A172 (cell line): ENCODE measurements around the gene NUMB. TPM values are rescaled to one million over a fixed set of nuclear protein-coding genes. Genes with fewer than 3 reads are reported as not detected.

Experiments
- DNase-seq: peaks from one replicate; pipeline ENCODE4 v3.0.0-alpha.2; 2015; ENCODE audit warnings: low spot score
- total RNA-seq: library from RNA; depleted of rRNA; stranded (reverse); fragments of >200 nt; shearing (Covaris generic); gene quantifications from 2 replicates; pipeline ENCODE4 v1.2.3, GENCODE V29; 2014

Gene NUMB
- total RNA-seq, 1 experiment from 2014 or later, result 26.9 TPM

DNA sequence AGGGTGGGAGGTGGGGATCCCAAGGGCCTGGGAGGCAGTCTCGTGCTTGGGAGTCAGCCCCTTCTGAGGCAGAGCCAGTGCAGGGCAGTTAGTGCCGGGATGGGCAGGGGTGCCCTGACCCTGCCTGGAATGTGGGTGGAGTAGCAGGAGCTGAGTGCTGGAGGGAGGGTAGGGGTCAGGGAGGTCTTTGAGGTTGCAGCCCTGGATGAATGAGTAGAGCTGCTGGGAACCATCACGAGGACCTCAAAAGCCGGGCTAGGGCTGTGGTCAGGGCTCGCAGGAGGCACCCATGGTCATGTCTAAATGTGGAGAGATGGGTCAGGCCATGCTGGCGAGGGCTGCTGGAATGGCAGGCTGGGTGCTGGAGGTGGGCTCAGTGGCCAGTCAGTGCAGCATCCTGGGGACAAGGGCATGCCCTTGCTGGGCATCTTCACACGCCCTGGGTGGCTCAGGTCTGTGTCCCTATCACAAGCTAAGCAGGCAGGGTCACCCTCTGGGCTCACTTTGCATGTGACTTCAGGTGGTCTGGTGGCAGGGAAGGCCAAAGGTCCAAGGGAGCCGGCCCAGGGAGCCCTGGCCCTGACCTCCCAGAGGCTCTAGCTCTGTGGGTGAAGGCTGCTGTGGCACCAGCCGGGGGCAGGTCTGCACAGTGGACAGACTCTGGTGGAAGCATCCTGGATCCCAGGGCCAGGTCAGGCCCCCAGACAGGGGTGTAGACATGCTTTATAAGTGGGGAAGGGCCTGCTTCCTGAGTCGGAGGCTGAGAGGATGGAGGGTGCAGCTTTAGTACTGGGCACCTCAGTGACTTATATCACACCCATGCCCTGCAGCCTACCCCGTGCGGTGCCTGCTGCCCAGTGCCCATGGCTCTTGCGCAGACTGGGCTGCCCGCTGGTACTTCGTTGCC is 196.6 kb downstream of the NUMB start:
- DNase-seq, result no peak

DNA sequence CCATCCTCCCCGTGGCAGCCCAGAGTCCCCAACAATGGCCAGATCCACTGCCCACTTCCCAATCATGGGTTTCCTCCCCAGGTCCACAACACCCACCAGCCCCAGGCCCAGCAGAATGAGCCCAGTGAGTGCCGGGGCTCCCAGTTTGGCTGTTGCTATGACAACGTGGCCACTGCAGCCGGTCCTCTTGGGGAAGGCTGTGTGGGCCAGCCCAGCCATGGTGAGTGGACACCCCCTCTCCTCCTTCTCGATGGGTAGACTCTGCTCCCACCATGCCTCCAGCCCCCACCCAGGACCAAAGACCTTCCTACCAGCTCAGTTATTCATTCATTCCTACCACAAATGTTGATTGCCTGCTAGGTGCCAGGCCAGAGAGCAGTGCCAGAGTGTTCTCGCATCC is 197.3 kb downstream of the NUMB start:
- DNase-seq, result no peak

DNA sequence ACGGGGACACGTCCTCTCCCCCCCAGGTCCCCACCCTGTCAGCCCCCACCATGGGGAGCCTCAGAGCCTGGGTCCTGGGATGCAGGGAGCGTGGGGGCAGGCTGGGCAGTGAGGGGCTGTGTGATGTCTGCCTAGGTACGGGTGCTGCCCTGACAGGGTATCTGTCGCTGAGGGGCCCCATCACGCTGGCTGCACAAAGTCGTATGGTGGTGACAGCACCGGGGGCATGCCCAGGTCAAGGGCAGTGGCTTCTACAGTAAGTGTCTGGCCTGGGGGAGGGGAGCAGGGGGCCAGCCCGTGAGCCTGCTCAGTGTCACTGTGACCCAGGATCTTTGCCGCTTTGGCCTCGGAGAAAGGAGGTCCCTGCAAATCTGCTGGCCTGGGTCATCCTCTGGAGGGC is 197.8 kb downstream of the NUMB start:
- DNase-seq, result no peak

DNA sequence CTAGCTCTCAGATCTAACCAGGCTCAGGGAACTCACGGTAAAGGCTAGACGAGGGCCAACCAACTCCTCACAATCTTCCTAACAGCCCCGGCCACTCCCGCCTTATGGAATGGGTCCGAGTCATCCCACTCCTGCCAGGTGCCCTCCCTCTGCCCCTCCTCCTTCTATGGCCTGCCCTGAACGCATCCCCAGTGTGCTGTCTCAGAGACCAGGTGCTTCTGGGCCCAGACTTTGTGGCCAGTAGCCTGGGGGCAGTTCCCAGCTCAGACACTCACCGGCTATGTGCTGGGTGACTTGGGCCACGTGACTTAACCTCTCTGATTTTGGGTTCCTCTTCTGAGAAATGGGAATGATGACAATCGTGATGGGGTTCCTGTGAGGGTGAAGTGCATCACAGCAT is 198.5 kb downstream of the NUMB start:
- DNase-seq, result no peak

DNA sequence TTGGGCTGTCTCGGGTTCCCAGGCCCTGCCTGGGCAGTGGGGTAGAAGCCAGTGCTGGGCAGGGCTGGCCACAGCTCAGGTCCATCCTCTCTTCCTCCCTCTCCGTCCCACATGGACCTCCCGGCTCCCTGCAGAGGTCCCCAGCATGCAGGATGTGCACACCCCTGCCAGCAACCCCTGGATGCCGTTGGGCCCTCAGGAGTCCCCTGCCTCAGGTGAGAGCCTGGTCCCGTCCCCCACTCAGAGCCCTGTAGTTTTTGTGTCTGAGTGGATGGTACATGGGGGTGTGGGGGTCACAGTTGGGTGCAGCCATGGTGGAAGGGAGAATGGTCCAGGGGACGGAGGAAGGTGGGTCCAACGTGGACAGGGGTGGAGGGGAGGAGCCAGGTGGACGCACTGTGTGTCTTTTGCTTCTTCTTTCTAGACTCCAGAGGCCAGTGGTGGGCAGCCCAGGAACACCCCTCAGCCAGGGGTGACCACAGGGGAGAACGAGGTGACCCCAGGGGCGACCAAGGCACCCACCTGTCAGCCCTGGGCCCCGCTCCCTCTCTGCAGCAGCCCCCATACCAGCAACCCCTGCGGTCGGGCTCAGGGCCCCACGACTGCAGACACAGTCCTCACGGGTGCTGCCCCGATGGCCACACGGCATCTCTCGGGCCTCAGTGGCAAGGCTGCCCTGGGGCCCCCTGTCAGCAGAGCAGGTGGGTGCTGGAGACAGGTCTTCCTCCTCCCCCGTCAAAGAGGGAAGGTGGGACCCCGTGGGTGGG is 199.3 kb downstream of the NUMB start:
- no peak for DNase-seq

DNA sequence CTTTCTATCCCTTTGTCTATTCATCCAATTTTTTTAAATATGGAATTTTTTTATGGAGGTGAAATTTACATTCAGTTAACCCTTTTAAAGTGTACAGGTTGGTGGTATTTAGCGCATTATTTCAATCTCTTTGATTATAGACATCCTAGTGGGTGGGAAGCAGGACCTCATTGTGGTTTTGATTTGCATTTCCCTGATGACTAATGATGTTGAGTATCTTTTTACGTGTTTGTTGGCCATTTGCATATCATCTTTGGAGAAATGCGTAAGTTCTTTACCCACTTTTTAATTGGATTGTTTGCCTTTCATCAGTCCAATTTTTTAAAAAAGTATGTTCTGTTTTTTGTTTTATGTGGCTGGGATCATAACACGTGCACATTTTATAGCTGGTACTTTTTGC is 200.3 kb downstream of the NUMB start:
- DNase-seq, result no peak

DNA sequence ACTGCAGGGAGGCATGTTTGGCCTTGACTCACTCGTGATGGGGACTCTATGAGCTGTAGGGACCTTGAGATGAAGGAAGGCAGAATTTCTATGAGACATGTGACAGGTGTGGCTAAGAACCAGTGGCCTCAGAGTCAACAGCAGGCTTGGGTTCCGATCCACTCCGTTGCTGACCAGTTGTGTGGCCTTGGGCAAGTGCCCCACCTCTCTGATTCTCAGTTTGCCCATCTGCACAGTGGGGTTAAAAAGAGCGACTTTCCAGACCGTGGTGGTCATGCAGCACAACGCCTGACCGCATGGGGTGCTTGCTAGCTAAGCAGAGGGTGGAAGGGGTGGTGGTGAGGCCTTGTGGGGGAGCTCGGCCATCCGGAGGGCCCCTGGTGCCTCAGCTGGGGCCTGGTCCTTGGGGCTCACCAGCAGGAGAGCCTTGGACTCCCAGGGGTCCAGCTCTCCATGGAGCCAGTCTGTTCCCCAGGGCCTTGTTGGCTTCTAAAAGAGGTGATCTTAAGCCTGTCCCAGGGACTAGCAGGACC is 202.6 kb downstream of the NUMB start:
- no peak for DNase-seq

DNA sequence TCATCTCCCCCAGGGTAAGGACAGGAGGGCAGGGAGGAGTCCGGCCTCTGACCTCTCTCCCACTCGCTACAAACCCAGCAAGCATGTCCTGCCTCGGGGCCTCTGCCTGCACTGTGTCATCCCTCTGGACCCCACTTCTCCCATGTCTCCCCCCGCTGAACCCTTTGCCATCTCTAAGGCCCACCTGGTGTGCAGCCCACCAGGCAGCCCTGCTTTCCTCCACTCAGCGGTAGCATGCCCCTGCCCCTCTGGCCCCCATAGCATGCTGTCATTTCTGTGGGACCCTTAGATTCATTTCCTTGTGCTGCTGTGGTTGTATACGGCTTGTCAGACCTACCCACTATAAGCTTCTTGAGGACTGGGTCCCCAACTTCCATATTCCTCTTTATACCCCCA is 203.3 kb downstream of the NUMB start:
- DNase-seq, result no peak

DNA sequence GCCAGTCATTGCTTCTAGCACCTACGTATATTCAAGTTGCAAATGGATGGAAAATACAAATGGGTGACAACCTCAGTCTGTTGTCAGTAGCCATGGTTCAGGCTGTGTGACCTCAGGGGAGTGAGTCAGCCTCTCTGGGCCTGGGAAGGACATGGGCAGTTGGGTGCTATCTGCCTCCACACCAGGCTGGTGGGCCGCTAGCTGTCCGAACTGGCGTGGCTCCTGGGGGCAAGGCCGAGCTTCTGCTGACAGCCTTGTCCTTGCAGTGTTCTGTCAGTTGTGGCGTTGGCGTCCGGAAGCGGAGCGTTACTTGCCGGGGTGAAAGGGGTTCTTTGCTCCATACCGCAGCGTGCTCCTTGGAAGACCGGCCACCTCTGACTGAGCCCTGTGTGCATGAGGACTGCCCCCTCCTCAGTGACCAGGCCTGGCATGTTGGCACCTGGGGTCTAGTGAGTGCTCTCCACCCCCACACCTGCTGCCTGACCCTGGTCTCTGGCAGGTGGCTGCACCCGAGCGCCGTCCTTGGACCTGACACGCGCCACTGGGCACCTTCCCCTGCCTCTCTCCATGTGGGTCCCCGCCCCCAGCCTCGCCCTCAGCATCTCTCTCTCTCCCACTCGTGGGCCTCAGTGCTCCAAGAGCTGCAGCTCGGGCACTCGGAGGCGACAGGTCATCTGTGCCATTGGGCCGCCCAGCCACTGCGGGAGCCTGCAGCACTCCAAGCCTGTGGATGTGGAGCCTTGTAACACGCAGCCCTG is 203.9 kb downstream of the NUMB start:
- DNase-seq, result no peak

DNA sequence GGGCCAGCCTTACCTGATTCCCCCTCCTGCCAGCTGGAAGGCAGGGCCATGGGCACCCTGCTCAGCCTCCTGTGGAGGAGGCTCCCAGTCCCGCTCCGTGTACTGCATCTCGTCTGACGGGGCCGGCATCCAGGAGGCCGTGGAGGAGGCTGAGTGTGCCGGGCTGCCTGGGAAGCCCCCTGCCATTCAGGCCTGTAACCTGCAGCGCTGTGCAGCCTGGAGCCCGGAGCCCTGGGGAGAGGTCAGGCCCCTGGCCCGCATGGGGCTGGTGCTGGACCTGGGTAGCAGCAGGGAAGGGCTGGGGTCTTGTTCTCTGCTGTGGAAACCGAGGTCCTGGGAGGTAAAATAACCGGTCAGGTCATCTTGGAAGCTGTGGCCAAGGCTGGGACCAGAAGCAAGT is 204.6 kb downstream of the NUMB start:
- no peak for DNase-seq

DNA sequence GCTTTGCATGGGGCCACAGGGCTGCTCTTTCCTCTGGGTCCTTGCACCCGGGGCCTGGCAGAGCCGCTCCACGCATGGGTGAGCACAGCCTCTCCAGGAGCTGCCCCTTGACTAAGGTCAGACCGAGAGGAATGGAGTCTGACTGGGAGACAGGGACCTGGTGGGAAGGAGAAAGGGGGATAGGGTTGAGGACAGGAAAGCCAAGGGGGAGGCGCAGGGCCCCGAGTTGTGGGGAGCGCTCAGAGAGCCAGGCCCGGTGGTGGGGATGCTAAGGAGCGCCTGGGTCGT is 205.1 kb downstream of the NUMB start:
- DNase-seq, result no peak

DNA sequence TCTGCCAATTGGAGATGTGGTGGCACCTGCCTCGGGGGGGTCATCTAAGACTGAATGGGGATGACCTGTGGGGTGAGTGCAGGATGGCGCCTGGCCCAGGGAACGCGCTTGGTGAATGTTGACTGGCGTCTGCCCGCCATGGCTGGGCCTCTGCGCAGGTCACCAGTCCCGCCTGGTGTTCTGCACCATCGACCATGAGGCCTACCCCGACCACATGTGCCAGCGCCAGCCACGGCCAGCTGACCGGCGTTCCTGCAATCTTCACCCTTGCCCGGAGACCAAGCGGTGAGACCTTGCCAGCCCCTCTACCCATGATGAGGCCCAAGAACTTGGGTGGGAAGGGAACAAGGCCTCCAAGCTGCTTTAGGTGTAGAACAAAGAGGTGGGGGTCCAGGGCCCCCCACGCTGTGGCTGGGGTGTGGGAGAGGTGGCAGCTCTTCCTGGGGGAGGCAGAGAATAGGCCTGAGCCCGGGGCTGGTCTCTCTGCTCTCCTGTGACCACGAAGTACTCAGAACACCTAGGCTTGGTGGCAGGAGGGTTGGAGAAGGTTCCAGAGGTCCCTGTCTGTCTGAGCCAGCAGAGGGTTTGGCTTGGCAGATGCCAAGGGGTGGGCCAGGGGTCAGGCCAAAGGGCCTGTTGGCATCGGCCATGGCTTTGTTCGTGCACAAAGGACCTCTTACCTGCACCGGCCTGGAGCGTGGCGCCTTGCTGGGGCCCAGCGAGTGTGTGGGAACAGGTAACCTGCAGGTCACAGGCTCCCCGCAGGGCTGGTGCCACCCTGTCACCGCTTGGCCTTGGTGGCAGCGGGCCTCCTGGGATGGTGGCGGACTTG is 205.6 kb downstream of the NUMB start:
- DNase-seq, result no peak

DNA sequence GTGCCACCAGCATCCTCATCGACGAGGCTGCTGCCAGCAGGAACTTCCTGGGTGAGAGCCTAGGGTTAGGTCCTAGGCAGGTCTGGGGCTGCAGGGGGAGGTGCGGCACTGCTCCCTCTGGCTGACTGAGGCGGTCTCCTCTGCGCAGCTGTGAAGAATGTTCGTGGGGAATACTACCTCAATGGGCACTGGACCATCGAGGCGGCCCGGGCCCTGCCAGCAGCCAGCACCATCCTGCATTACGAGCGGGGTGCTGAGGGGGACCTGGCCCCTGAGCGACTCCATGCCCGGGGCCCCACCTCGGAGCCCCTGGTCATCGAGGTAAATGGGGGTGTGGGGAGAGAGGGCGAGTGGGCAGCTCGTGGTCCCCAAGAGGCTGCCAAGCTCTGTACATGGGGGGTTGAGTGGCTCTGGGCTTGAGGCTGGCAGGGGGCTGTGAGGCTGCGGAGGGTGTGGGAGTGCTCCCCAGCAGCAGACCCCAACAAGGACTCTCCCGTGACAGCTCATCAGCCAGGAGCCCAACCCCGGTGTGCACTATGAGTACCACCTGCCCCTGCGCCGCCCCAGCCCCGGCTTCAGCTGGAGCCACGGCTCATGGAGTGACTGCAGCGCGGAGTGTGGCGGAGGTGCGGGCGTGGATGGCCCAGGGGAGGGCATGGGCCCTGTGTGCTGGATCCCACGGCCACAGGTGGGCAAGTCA is 206.7 kb downstream of the NUMB start:
- DNase-seq, result no peak

DNA sequence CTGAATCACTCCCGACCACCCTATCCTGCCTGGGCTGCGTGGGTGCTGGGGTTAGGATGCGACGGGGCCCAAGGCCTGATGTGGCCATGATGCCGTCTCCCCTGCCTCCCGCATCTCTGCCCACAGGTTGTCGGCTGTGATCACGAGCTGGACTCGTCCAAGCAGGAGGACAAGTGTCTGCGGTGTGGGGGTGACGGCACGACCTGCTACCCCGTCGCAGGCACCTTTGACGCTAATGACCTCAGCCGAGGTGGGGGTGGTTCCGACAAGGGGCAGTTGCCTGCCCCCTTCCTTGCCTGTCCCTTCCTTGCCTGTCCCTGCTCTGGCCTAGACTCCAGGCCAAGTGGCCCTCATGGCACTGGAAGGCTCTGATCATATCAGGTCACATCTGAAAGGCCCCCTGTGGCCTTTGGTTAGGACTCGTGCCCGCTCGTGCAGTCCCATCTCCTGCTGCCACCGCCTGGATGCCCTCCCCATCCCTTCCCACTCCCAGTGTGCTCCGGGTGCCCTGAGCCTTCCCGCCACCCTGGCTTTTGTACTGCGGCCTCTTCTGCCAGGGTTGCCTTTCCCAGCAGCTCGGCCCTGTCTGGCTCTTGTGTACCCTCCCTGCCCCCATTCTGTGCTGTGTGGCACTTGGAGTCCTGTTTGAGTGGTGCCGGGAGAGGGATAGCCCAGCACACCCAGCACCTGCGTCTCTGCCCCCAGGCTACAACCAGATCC is 207.4 kb downstream of the NUMB start:
- DNase-seq, result no peak

DNA sequence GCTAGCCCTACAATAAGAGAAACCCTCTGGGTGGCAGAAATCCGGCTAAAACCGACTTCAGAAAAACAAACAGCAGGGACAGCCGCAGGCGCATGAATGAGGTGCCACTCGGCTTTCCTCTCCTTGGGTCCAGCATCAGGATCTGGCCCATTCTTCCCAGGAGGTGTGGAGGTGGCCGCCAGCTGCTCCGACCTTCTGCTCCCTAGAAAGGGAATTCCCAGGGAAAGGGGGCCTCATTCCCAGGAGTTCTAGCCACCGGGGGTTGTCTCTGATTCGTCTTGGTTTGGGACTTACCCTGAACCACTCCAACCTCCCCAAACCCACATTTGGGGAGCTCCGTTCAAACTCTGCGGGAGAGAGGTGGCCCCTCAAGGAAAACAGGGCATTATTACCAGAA is 208.0 kb downstream of the NUMB start:
- no peak for DNase-seq

DNA sequence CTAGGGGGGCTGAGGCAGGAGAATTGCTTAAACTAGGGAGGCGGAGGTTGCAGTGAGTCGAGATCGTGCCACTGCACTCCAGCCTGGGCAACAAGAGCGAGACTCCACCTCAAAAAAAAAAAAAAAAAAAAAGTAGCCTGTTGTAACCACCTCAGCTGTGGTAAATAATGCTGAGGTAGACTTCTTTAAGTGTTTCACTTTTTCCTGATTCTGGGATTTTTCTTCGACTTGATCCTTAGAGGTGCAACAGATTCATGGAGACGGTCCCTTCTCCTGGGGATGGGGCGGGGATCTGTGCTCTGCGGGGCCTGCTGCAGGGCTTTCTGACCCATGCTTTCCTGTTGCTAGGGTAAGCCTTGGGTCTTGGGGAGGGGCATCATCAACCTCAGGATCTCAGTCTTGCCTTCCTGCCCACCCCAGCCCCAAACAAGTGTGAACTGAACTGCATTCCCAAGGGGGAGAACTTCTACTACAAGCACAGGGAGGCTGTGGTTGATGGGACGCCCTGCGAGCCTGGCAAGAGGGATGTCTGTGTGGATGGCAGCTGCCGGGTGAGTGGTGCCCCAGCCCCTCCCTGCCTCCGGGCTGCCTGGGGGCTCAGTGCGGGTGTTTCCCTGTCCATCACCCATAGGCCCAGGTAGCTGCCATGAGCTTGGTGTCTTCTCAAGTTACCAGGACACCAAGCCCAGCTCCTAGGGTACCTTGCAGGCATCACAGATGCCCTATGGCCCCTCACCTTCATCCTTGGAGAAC is 208.6 kb downstream of the NUMB start:
- DNase-seq, result no peak

DNA sequence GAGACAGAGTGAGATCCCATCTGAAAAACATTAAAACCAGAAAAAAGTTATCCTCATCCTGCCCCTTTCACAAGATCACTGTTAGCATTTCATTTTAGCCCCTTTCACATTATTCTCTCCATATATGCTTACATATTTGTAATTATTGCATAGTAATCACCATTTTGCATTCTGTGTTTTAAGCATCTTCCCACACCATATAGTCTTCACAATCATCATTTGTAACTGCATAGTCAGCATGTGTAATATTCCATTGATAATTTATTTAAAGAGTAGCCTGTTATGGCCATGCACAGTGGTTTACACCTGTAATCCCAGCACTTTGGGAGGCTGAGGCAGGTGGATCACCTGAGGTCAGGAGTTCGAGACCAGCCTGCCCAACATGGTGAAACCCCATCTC is 209.2 kb downstream of the NUMB start:
- no peak for DNase-seq

DNA sequence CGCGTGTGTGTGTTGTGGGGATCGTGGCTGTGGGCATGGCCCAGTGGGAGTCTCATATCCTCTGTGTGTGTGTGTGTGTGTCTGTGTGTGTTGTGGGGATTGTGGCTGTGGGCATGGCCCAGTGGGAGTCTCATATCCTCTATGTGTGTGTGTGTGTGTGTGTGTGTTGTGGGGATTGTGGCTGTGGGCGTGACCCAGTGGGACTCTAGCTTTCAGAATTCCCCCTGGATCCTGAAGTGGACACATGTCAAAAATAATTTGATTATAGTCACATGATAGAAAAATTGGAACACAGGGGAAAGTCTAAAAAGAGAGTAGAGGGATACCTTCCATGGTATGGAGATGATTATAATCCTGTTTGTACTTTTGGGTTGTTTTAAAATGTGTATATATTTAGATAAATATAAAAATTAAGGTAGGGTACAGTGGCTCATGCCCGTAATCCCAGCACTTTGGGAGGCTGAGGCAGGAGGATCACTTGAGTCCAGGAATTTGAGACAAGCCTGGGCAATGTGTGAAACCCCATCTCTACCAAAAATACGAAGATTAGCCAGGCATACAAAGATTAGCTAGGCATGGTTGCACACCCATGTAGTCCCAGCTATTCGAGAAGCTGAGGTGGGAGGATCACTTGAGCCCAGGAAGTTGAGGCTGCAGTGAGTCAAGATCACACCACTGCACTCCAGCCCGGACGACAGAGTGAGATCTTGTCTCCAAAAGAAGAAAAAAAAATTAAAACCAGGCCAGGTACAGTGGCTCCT is 210.1 kb downstream of the NUMB start:
- DNase-seq, result peak; percentile 45
